Ovary (tissue), 3 donors: ENCODE results near the gene MEI1.

Source experiments
- EP300 ChIP-seq: sonication (generic); formaldehyde crosslinking; IDR thresholded peaks from one replicate; pipeline ENCODE4 v1.6.1; 2017; ENCODE audit warnings: antibody characterized with exemption
- POLR2A ChIP-seq: fragments of 450-650 bp; IDR thresholded peaks from one replicate; pipeline ENCODE4 v1.6.1; 2017; ENCODE audit warnings: antibody characterized with exemption, mild to moderate bottlenecking, moderate library complexity
- TF ChIP-seq, protein P1 (sequence below), 3 donors: fragments of 450-650 bp in 2 of 3; fragments of 200-600 bp in 1 of 3; IDR thresholded peaks; one replicate each; pipeline versions ENCODE4 v1.5.1 to v1.8.0; 2016 to 2022; ENCODE audit warnings: antibody characterized with exemption in 3 of 3, mild to moderate bottlenecking in 1 of 3
- donor health status: DM: no; HTN: no; CAD: no.

DNA sequence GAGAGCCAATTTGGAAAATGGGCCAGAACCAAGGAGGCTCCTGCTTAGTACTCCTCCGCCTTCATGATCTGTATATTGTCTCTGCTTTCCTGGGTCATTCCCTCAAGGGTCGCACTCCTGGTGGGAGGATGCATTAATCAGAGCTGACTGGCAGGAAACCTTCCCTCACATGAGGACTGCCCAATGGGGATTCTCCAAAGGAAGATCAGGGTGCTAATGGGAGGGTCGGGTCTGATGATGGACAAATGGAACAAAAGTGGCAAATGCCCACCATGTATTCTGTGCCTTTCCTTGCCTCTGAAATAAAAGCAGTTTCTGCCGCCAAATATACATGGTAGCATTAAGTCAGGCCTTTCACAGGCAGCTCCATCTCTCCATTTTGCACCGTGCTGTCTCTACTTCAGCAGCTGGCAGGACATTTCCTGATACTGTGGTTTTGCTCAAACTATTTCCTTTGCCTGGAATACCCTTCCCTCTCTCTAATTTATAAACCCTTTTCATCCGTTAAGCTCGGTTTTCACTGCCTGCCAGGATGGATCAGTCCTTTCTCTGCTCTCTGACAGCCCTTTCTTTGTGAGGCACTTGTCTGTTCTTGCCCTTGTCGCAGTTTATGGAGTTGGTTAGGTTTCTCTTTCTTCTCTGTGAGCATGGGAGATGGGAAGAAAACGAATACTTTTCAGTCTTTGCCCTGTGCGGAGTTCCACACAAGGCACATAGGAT is 147.1 kb downstream of the MEI1 start:
- TF ChIP-seq, protein P1, sequence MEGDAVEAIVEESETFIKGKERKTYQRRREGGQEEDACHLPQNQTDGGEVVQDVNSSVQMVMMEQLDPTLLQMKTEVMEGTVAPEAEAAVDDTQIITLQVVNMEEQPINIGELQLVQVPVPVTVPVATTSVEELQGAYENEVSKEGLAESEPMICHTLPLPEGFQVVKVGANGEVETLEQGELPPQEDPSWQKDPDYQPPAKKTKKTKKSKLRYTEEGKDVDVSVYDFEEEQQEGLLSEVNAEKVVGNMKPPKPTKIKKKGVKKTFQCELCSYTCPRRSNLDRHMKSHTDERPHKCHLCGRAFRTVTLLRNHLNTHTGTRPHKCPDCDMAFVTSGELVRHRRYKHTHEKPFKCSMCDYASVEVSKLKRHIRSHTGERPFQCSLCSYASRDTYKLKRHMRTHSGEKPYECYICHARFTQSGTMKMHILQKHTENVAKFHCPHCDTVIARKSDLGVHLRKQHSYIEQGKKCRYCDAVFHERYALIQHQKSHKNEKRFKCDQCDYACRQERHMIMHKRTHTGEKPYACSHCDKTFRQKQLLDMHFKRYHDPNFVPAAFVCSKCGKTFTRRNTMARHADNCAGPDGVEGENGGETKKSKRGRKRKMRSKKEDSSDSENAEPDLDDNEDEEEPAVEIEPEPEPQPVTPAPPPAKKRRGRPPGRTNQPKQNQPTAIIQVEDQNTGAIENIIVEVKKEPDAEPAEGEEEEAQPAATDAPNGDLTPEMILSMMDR (IDR thresholded peaks at IDR 0.05): no peak
- no peak for TF ChIP-seq EP300
- no peak for TF ChIP-seq POLR2A
